ENCODE results near the gene PTGR1. TPM values are rescaled to one million over a fixed set of nuclear protein-coding genes. Genes with fewer than 3 reads are reported as not detected.
"Not testable (repeated sequence)": the region's sequence is repeated elsewhere in the genome, so short reads cannot be mapped to it uniquely, and the experiment has no call there.

The PTGR1 gene
- total RNA-seq, 1 donor from 2014 or later, result 67.9 TPM

- H3K4me3 ChIP-seq (ENCODE audit: low read depth, low read length), result no peak overlapping the region
- no peak for FAIRE-seq
- H3K27me3 ChIP-seq (ENCODE audit: control insufficient read depth, insufficient read depth, low read length), result no peaks in the 10 kb centered on the region
- no peaks in the 10 kb centered on the region for H3K36me3 ChIP-seq (ENCODE audit: control insufficient read depth, insufficient read depth, low read length)
- no peak for DNase-seq (ENCODE audit: low read depth)
- no peak for TF ChIP-seq CTCF (IDR thresholded peaks at IDR 0.05; ENCODE audit: insufficient read depth, low read length, severe bottlenecking)
Measured at GRCh38 chr9:111627260-111627963, 28.0 kb upstream of the PTGR1 start.

- no peaks in the 10 kb centered on the region for H3K36me3 ChIP-seq (ENCODE audit: control insufficient read depth, insufficient read depth, low read length)
- FAIRE-seq (no peak), DNase-seq (ENCODE audit: low read depth) (peak; percentile 79)
- no peaks in the 10 kb centered on the region for H3K27me3 ChIP-seq (ENCODE audit: control insufficient read depth, insufficient read depth, low read length)
- no peak overlapping the region for H3K4me3 ChIP-seq (ENCODE audit: low read depth, low read length)
- TF ChIP-seq CTCF (IDR thresholded peaks at IDR 0.05; ENCODE audit: insufficient read depth, low read length, severe bottlenecking), result no peak
Measured at GRCh38 chr9:111622626-111623025, 23.2 kb upstream of the PTGR1 start.

- DNase-seq (ENCODE audit: low read depth) (peak; percentile 52), FAIRE-seq (no peak)
- H3K36me3 ChIP-seq (ENCODE audit: control insufficient read depth, insufficient read depth, low read length), result no peaks in the 10 kb centered on the region
Measured at GRCh38 chr9:111621895-111622480, 22.5 kb upstream of the PTGR1 start.

GRCh38 chr9:111617349-111617748, 17.9 kb upstream of the PTGR1 start:
- not testable (repeated sequence) for H3K27me3 ChIP-seq (ENCODE audit: control insufficient read depth, insufficient read depth, low read length); H3K36me3 ChIP-seq (ENCODE audit: control insufficient read depth, insufficient read depth, low read length); DNase-seq (ENCODE audit: low read depth); H3K4me3 ChIP-seq (ENCODE audit: low read depth, low read length); FAIRE-seq

More at GRCh38 chr9:111621895-111622480, 22.5 kb upstream of the PTGR1 start:
- Histone ChIP-seq H3K4me3 (ENCODE audit: low read depth, low read length) (no peak overlapping the region), H3K27me3 (ENCODE audit: control insufficient read depth, insufficient read depth, low read length) (no peaks in the 10 kb centered on the region)
- TF ChIP-seq CTCF (IDR thresholded peaks at IDR 0.05; ENCODE audit: insufficient read depth, low read length, severe bottlenecking), result peak; percentile 82

GRCh38 chr9:111615928-111616327, 16.5 kb upstream of the PTGR1 start:
- FAIRE-seq (no peak), DNase-seq (ENCODE audit: low read depth) (no peak)
- Histone ChIP-seq H3K4me3 (ENCODE audit: low read depth, low read length) (no peak overlapping the region), H3K36me3 (ENCODE audit: control insufficient read depth, insufficient read depth, low read length) (no peaks in the 10 kb centered on the region), H3K27me3 (ENCODE audit: control insufficient read depth, insufficient read depth, low read length) (no peaks in the 10 kb centered on the region)
- TF ChIP-seq CTCF (IDR thresholded peaks at IDR 0.05; ENCODE audit: insufficient read depth, low read length, severe bottlenecking), result no peak

GRCh38 chr9:111613436-111614040, 14.1 kb upstream of the PTGR1 start:
- Histone ChIP-seq H3K4me3 (ENCODE audit: low read depth, low read length) (no peak overlapping the region), H3K27me3 (ENCODE audit: control insufficient read depth, insufficient read depth, low read length) (no peaks in the 10 kb centered on the region), H3K36me3 (ENCODE audit: control insufficient read depth, insufficient read depth, low read length) (no peaks in the 10 kb centered on the region)
- FAIRE-seq, result no peak
- no peak for TF ChIP-seq CTCF (IDR thresholded peaks at IDR 0.05; ENCODE audit: insufficient read depth, low read length, severe bottlenecking)
- no peak for DNase-seq (ENCODE audit: low read depth)

Measured in bronchial epithelial cell (primary cell).